ENCODE data around the gene EFS.
A peak's percentile ranks its signal among the peaks of the same experiment; 100 is the strongest.

Gene EFS

GRCh38 chr14:23380976-23381375 is 16.0 kb upstream of the EFS start:
- FAIRE-seq (no peak), DNase-seq (ENCODE audit: extremely low spot score, insufficient read length, low read depth) (no peak)

GRCh38 chr14:23380197-23380914 is 15.4 kb upstream of the EFS start:
- DNase-seq (ENCODE audit: extremely low spot score, insufficient read length, low read depth) (no peak), FAIRE-seq (no peak)

- peak; percentile 73 for FAIRE-seq
These were observed 14.6 kb upstream of the EFS start for GRCh38 chr14:23379366-23380196.

GRCh38 chr14:23378612-23379220 is 13.7 kb upstream of the EFS start:
- FAIRE-seq, result no peak
- DNase-seq (ENCODE audit: extremely low spot score, insufficient read length, low read depth), result no peak

More at GRCh38 chr14:23379366-23380196, 14.6 kb upstream of the EFS start:
- peak; percentile 62 for DNase-seq (ENCODE audit: extremely low spot score, insufficient read length, low read depth)

GRCh38 chr14:23377573-23378563 is 12.9 kb upstream of the EFS start:
- DNase-seq (ENCODE audit: extremely low spot score, insufficient read length, low read depth) (no peak), FAIRE-seq (no peak)

GRCh38 chr14:23377198-23377550 is 12.2 kb upstream of the EFS start:
- FAIRE-seq (no peak), DNase-seq (ENCODE audit: extremely low spot score, insufficient read length, low read depth) (no peak)

GRCh38 chr14:23376482-23377197 is 11.7 kb upstream of the EFS start, which contains the start of gene CMTM5:
Gene CMTM5 (plus strand): TSS chr14:23377046. CDS start chr14:23377252, 206 bp downstream.
- no peak for FAIRE-seq
- no peak for DNase-seq (ENCODE audit: extremely low spot score, insufficient read length, low read depth)

- FAIRE-seq (no peak), DNase-seq (ENCODE audit: extremely low spot score, insufficient read length, low read depth) (no peak)
These were observed 10.7 kb upstream of the EFS start for GRCh38 chr14:23375527-23376251.

GRCh38 chr14:23373041-23373440 is 8.1 kb upstream of the EFS start:
- DNase-seq (ENCODE audit: extremely low spot score, insufficient read length, low read depth) (no peak), FAIRE-seq (no peak)

- FAIRE-seq, result no peak
- DNase-seq (ENCODE audit: extremely low spot score, insufficient read length, low read depth), result no peak
These were observed 7.5 kb upstream of the EFS start, which contains the start of gene IL25 for GRCh38 chr14:23372509-23372908. Gene IL25 (plus strand): TSS chr14:23372809.

GRCh38 chr14:23371865-23372264 is 6.9 kb upstream of the EFS start:
- FAIRE-seq (no peak), DNase-seq (ENCODE audit: extremely low spot score, insufficient read length, low read depth) (no peak)

GRCh38 chr14:23370221-23370620 is 5.2 kb upstream of the EFS start:
- DNase-seq (ENCODE audit: extremely low spot score, insufficient read length, low read depth) (no peak), FAIRE-seq (no peak)

- FAIRE-seq (no peak), DNase-seq (ENCODE audit: extremely low spot score, insufficient read length, low read depth) (no peak)
These were observed 1.5 kb upstream of the EFS start for GRCh38 chr14:23366426-23366921.

GRCh38 chr14:23365732-23366425 is 907 bp upstream of the EFS start:
- FAIRE-seq (no peak), DNase-seq (ENCODE audit: extremely low spot score, insufficient read length, low read depth) (no peak)

- no peak for DNase-seq (ENCODE audit: extremely low spot score, insufficient read length, low read depth)
- no peak for FAIRE-seq
These were observed 572 bp downstream of the EFS start for GRCh38 chr14:23364164-23365035.

- no peak for DNase-seq (ENCODE audit: extremely low spot score, insufficient read length, low read depth)
- no peak for FAIRE-seq
These were observed 2.8 kb downstream of the EFS start for GRCh38 chr14:23362200-23362599.

- DNase-seq (ENCODE audit: extremely low spot score, insufficient read length, low read depth) (no peak), FAIRE-seq (no peak)
These were observed 3.2 kb downstream of the EFS start for GRCh38 chr14:23361763-23362162.
